Activated T-cell treated with anti-CD3 and anti-CD28 coated beads for 1 hour (primary cell): ENCODE measurements around the gene GPATCH2.
"Not testable (repeated sequence)": the region's sequence is repeated elsewhere in the genome, so short reads cannot be mapped to it uniquely, and the experiment has no call there.

Experiments used
- DNase-seq: peaks from one replicate; pipeline ENCODE4 v3.0.0-alpha.2; 2020; ENCODE audit warnings: low read depth

GPATCH2 gene

GRCh38 chr1:217443845-217444244 is 187.0 kb downstream of the GPATCH2 start:
- no peak for DNase-seq

DNA sequence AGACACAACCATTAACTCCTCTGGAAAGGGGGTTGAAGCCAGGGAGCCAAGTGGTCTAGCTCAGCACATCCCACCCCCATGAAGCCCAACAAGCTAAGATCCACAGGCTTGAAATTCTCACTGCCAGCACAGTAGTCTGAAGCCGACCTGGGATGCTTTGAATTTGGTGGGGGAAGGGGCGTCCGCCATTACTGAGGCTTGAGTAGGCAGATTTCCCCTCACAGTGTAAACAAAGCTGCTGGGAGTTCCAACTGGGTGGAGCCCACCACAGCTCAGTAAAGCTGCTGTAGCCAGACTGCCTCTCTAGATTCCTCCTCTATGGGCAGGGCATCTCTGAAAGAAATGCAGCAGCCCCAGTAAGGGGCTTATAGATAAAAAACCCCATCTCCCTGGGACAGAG is 193.5 kb downstream of the GPATCH2 start:
- DNase-seq = no peak

- no peak for DNase-seq
Measured at GRCh38 chr1:217435204-217435603, 195.7 kb downstream of the GPATCH2 start.

- no peak for DNase-seq
Measured at GRCh38 chr1:217433664-217434063, 197.2 kb downstream of the GPATCH2 start.

- no peak for DNase-seq
Measured at GRCh38 chr1:217432339-217432738, 198.6 kb downstream of the GPATCH2 start.

- DNase-seq = no peak
Measured at GRCh38 chr1:217431395-217431794, 199.5 kb downstream of the GPATCH2 start.

DNA sequence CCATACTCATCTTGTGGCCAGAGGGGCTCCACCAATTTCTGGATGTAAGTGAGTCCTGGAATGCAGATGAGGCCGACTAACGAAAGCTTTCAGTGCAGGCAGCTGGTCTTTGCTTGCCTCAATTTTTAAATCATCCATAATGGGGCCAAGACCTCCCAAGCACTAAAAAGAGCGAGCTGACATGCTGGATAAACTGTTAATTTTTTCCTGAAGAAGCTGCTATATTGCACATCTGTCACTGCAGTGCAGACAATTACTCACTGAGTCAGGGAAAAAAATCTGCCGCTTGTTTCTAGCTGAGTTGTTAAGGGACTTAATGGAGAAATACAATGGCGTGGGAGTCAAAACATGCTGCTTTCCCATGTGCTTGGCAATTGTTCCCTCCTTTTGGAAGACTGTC is 205.5 kb downstream of the GPATCH2 start:
- no peak for DNase-seq

DNA sequence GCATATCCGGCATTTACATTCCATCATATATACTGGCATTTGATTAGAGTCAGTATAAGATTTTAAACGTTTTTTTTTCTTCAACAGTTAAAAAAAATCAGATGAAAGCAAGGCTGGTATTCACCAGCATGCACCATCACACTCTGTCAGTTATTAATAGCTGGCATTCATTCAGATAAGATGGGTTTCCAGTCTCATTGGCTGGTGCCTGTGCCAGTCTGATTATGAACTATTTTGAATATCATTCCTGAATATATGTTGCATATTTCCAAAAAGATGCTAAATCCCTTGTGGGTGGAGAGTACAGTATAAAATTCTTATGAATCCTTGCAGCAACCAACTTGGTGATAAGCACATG is 211.7 kb downstream of the GPATCH2 start:
- no peak for DNase-seq

DNA sequence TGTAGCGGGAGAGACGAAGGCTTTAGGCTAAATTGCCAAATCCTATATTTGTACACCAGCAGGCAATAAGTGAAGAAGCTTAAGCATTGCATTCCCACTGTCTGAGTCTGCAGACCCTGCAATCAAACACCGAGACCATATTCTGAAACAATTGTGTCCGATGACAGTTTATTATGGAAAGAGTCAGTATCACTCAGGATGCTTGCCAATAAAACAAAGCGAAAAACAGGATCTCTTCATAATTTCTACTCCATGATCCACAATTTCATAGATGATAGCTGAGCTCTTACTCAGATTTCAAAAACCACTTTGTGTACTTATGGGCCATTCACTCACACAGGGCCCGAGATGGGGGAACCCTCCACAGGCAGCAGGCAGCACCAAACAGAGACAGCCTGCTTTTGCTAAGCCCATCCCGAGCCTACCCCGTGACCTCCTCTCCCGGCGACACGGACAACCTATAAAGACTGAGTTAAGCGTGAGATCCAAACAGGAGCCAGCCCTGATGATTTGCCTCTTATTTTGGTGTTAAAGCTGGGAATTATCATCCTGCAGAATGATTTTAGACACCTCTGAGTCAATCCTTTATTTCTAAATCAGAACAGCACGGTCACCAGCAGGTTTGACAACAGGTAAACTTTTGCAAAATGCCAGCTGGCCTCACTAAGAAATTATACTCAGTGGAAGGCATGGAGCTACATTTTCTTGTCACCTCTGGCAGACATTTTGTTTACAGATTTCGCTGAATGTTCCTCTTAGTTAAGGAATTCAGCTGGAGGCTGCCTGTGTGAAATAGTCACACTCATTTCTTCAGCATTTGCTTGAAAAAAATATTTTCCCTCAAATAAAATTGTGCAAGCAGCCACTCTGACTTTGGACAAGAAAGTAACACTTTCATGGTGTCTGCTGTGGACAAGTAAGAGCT is 212.4 kb downstream of the GPATCH2 start:
- no peak for DNase-seq

DNA sequence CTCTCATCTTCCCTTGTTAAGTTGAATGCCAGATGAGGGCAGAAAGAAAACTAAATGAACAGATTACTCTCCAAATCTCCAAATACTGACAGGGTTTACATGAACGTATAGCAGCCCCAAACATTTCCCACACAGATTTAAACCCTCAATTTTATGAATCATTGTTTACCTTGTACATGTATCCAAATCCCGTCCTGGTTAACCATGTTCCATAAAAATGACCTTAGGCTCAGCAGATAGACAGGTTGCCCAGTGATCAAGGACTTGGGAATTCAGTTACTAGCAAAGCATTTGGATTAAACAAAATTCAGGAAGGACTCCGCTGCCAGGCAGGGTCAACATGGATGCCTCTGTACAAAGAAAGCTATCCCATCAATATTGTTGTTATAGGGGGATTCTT is 213.5 kb downstream of the GPATCH2 start:
- no peak for DNase-seq

GRCh38 chr1:217407534-217408001 is 223.3 kb downstream of the GPATCH2 start:
- DNase-seq = no peak

DNA sequence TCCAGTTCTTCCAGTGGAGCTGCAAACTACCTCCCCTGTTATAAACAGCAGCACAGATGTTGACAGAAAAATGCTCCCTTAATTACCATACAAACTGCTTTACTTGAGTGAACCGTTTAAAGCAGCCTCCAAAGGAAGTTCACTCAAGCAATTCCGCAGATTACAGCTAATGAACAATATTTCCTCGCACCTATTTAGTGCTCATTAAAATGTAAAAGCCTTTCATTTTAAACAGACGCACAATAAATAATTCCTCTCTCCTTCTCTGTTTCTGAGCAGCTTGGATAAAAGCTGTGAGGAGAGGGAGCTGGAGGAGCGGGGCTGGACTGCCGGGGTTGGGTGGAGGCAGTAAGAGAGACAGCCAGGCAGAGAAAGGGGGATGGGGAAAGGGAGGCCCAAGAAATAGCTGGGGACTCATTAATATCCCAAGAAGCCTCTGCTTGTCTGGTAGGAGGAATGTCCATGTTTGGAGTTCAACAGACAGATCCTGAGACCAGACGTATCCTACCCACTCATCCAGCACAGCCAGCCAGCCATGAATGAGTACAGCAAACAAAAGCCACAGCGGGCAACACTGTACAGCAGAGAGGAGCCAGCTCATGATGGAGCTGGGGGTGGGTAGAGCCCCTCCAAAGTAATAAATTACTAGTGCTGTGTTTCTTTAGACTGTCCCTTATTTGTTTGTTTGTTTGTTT is 227.7 kb downstream of the GPATCH2 start:
- no peak for DNase-seq

- DNase-seq = no peak
Measured at GRCh38 chr1:217402301-217402700, 228.6 kb downstream of the GPATCH2 start.

- DNase-seq = no peak
Measured at GRCh38 chr1:217393896-217394295, 237.0 kb downstream of the GPATCH2 start.

- DNase-seq = no peak
Measured at GRCh38 chr1:217392441-217392840, 238.4 kb downstream of the GPATCH2 start.

GRCh38 chr1:217389895-217390294 is 241.0 kb downstream of the GPATCH2 start:
- DNase-seq = no peak

DNA sequence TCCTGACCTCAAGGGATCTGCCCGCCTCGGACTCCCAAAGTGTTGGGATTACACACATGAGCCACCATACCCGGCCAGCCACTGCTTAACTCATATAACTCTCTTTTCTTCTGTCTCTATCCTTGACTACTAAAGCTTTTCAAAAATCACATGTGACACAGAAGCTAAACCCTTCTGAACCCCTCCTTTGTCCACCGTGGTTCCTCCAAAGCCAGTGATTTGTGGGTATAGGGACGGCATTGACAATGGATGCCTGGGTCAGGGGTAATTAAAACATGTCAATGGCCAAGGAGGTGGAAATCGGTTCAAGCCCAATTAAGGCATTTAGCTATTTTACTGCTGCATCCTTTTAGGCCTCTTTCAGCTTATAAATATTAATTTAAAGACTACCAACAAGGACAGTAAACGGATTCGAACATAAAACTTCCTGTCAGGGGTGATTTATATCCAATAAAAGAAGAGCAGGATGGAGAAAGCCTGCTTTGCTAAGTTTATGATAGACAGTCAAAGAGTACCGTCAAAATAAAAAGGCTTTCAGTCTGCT is 242.3 kb downstream of the GPATCH2 start:
- DNase-seq = no peak

- not testable (repeated sequence) for DNase-seq
Measured at GRCh38 chr1:217381773-217382172, 249.1 kb downstream of the GPATCH2 start.

- DNase-seq = not testable (repeated sequence)
Measured at GRCh38 chr1:217379804-217380203, 251.1 kb downstream of the GPATCH2 start.

- DNase-seq = no peak
Measured at GRCh38 chr1:217379336-217379735, 251.6 kb downstream of the GPATCH2 start.
